GM13977 (cell line): ENCODE data around the gene KIF13A.
"Not testable (repeated sequence)": the region's sequence is repeated elsewhere in the genome, so short reads cannot be mapped to it uniquely, and the experiment has no call there.

Source experiments
- DNase-seq: peaks from one replicate; pipeline ENCODE4 v3.0.0; 2012; ENCODE audit warnings: low spot score
- CTCF ChIP-seq: IDR thresholded peaks from 2 replicates; pipeline ENCODE4 v1.5.1; 2012; ENCODE audit warnings: mild to moderate bottlenecking, control low read depth; ENCODE audit not compliant: insufficient read depth; ENCODE audit errors: extremely low read depth, missing control alignments
- in situ Hi-C: fragments of 300-500 bp; cut with MboI; formaldehyde crosslinking; loops from one replicate; pipeline ENCODE4 v1.12.0; 2022; ENCODE audit warnings: low sequenced_read_pairs, low pct_unique_long_range_greater_than_20kb, mixed read lengths, inconsistent platforms; ENCODE audit not compliant: unreplicated experiment

Gene KIF13A

DNA sequence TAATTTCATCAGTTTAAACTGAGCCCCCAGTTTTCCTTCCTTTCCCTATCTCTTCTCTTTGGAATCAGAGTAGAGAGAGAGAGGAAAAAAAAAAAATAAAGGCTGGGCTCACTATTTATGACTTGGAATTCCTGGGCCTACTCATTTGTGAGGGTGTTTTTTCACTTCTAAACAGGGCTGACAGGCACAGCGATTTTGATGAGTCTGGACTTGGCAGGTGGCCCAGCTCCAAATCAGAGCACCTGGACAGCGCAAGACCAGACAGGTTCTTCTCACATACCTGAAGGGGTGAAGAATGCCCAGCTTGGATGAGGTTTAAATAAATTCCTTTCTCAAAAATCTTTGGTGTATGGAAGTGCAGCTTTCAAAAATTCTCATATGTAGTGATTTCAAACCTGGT is 122.2 kb downstream of the KIF13A start:
- no peak for TF ChIP-seq CTCF
- no peak for DNase-seq
- in situ Hi-C loops, result no loop called here

- DNase-seq, result no peak
- TF ChIP-seq CTCF, result no peak
- in situ Hi-C loops, result no loop called here
Measured at GRCh38 chr6:17863901-17864754, 123.3 kb downstream of the KIF13A start.

DNA sequence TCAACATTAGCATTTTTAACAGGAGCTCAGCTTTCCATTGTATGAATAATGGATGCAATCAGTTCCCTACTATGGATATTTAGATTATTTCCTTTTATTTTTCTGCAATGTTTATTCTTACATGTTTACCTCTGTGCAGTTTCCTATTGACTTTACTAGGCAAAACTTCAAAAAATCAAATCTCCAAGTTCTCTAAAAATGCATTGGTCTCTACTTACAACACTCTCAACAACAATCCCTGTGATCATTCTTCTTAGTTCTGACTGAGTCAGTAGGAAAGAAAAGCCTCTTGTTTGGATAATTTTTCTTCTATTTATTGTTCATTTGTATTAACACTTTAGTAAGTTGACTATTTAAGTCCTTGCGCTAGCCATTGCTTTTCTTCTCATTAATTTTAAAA is 126.1 kb downstream of the KIF13A start:
- no peak for DNase-seq
- no peak for TF ChIP-seq CTCF
- in situ Hi-C loops, result no loop called here

DNA sequence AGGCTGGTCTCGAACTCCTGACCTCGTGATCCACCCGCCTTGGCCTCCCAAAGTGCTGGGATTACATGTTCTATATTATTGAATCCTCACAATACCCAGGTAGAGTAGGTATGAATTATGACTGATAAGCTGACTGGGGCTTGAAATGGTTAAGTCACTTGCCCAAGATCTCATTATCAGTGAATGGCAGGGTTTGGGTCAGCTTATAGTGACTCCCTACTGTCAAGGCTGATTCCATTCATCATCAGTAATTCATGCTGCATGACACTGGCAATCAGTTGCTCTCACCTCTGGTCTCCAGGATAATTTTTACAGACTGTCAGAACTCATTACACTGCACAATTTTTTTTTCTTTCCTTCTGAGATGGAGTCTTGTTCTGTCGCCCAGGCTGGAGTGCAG is 127.6 kb downstream of the KIF13A start:
- in situ Hi-C loops, result no loop called here
- no peak for TF ChIP-seq CTCF
- DNase-seq, result no peak

GRCh38 chr6:17858584-17858983 is 128.9 kb downstream of the KIF13A start:
- no peak for DNase-seq
- TF ChIP-seq CTCF, result no peak
- in situ Hi-C loops, result no loop called here

- DNase-seq, in situ Hi-C loops: not testable (repeated sequence)
Measured at GRCh38 chr6:17857188-17857587, 130.2 kb downstream of the KIF13A start.

DNA sequence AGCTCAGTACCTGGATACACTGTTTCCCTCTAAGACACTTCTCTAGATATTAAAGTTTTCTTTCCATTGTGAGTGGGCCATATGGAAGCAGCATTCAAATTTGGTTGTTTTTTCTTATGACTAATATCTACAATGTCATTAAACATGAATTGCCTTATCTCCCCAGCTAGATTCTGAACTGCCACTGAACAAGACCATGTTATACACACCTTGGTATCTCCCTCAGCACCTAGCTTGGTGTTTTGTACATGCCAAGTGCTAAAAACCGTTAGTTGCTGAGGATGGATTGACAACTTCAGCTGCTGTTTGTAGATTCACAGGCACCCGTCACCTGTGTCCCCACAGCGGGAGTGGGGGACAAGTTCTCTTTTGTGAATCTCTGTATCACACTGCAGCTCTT is 131.1 kb downstream of the KIF13A start:
- no peak for TF ChIP-seq CTCF
- no peak for DNase-seq
- in situ Hi-C loops, result no loop called here
